HG02852 (cell line): ENCODE measurements around the gene FBN2.

Experiments used
- ATAC-seq: cut with Tn5 transposase; IDR thresholded peaks from one replicate; pipeline ENCODE4 v1.9.1; 2021; ENCODE audit warnings: mild to moderate bottlenecking, moderate library complexity; ENCODE audit not compliant: unreplicated experiment

Gene FBN2

DNA sequence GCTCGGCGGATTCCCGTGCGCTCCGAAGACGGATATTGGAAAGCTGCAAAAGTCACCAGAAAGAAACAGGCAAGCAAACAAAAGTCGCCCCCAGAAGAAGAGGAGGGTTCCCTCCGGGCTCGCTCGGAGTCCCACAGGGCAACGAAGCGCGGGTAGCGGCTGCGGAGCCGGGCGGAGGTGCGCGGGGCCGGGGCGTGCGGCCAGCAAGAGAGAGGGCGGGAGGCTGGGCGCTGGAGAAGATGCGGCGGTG, at the start of gene FBN2:
TSS of gene FBN2 (minus strand) at position 246 of the 250 bp plus-strand sequence. CDS start 642 bp downstream, outside the sequence.
- no peak for ATAC-seq

DNA sequence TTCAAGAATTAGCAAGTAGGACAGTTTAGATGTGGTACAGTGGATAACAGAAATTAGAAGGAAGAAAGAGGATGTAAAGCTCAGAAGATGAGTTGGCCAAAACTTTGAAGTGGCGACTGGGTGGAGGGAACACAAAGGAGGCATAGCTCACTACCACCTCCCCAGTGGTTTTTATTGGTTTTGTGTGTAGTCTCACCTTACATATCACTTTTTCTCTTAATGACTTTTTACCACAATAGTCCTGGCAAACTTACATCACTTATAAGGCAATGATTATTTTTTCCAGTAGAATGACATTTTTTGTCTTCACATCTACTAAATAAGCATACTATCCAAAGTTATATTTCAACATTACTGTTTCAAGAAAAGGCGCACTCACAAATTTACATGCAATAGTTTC, 49.2 kb upstream of the FBN2 start:
- no peak for ATAC-seq

DNA sequence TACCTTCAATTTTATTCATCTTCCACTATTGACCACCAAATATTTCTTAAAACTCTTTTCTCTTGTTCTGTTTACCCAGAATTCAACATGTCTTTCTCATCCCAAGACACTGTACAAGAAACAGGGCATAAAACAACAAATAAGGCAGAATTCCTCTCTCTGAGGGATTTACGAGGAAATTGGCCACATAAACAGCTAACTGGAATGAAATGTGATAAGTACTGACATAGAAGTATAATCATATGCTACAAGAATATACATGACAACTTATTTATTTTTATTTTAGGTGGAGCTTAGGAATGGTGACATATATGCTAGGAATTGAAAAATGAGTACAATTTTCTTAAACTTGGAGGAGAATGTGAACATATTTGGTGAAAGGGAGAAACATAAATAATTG, 48.8 kb upstream of the FBN2 start:
- no peak for ATAC-seq

DNA sequence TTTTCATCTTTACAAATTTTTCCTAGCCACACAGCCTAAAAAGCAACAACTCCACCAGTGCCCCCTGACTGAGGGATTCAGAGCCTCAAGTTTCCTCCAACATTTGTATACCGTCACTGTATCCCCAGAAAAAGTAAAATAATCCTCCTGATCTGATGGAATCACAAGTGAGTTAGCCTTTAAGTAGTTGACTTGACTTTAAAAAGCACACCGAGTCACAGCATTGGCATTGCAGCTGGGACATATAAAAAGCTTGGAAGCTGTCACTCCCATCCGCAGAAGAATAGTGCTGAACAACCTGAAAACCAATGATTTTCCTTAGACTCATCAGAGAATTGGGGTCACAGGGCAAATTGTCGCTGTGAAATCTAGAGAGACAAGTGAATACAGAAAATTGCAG, 41.6 kb upstream of the FBN2 start:
- no peak for ATAC-seq

DNA sequence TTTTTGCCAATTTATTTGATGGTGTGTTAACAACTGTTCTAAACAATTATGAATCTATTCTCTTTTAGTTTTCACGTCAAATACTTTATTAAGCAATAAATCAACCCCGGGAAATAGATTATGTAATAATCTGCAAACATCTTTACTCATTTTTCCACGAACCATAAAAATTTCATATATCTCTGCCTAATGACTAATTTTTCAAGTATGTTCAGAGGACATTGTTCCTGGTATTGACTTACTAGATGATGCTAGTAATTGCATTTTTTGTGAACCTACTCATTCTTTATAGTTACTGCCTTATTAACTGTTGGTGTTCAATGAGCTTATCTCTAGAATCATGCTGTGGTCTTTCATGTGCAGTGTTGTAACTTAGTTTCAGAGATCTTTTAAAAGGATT, 41.0 kb upstream of the FBN2 start:
- ATAC-seq = no peak

DNA sequence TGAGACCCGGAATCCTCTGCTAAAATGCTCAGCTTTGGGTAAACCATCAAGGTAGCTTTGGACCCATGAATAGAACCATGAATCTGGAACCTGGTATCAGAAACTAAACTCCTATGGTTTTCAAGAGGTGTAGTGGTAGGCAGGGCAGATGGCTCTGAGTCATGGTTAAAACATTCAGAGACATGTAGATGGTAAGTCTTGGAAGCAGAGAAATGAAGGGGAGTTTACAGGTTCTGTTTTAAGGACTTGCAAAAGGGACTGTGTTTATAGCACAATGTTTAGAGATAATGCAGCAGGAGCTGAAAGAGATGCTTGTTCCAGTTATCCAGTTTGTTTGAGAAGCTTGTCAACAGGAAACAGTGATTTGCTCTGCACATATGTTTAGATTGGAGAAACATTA, 36.0 kb upstream of the FBN2 start:
- ATAC-seq = no peak

DNA sequence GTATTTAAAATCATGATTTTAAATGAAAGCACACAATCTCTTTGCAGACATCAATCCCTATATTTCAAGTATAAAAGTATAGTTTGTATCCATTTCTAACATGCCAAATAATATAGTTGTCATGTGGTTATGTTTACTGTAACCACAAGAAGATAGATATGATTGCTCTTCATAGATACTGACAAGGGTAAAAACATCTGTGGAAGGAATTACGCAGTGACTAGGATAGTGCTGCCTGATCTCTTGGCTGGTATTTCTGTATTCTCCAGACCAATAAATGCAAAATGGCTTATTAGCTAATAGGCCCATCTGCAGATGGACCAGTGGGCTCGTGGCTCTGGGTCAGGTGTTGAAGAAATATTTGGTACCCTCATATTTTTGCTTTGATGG, 34.9 kb upstream of the FBN2 start:
- ATAC-seq = no peak

DNA sequence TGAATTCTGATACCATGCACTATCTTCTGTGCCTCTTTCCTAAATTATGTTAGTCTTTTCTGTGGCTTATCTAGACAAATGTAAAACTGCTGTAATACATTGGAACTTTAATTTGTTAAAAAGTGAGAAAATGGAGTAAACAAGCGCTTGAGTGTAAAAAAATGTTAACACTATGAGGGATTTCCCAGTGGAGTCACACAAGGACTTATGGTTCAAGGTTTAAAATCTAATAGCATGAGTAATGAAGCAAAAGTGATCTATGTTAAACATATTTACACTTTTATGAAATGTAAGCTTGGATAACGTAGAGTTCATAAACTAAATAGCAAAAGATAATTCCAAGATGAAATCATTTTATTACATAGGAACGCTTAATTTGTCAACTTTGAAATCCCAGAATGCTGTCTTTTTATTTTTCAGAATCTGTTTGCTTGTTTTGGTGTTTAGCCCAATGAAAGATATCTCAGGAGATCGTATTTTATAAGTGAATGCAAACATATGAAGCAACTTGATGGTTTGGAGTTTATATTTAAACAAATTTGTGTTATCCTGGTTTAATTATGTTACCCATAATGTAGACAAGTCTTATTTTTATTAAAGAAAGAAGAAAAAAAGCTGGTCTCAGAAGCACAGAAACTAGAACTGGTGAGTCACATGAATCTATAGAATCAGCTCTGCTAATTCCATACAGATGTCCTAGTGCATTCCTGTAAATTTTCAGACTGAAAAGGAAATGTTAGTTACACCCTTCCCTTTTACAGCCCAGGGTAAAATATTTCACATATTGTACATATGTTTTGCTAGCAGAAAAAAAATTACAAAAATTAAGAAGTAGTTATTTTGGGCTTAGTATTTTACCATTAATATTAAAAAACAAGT, 34.2 kb upstream of the FBN2 start:
- ATAC-seq = no peak

DNA sequence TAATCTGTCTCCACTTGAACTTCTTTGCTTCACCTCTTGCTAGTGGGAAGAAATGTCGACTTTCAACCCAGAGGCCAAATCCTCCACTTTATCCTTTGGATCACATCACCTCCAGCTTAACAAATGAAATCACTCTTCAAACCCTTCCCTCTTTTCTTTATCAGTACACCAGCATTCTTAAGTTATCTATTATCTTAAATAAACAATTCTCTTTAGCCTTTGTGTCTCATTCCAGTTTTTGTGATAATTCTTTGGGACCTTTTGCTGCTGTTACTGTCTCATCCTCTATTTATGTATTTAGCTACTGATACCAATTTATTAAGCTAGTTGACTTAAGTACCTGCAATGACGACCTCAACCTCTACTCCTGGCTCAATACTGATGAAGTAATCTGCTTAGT, 28.1 kb upstream of the FBN2 start:
- no peak for ATAC-seq

DNA sequence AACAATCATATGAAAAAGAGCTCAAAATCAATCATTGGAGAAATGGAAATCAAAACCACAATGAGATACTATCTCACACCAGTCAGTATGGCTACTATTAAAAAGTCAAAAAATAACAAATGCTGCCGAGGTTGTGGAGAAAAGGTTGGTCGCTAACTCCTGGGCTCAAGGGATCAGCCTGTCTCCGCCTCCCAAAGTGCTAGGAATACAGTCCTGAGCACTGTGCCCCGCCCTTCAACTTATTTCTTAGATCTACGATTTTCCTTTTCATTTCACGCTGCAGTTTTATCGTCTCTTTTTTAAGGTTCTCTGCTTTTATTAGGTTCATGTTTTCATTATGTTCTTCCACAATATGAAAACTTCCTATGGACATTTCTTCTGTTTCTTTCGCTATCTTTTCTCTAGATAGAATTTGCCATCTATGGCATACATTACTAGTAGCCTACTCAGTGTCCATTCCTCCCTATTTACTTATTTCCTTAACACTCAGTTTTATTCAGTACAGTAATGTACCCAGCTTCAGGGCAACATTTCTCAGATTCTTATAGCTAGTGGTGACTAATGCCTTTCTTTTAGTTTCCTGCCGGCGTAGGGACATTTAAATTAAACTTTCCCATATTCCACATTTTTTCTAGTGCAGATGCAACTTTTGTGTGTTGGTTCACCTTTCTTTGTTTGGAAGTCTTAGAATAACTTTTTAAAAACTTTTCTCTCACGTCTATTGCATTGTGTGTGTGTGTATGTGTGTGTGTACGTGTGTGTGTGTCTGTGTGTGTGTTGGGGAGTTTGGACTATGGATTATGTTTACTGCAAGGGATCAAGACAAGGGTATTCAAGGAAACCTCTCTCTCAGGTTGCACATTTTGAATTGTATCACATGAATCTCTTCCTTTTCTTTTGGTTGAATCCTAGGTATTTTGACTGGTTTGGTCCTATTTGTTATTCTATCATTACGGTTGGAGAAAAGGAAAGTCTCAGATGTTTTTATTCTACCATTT, 21.6 kb upstream of the FBN2 start:
- no peak for ATAC-seq

DNA sequence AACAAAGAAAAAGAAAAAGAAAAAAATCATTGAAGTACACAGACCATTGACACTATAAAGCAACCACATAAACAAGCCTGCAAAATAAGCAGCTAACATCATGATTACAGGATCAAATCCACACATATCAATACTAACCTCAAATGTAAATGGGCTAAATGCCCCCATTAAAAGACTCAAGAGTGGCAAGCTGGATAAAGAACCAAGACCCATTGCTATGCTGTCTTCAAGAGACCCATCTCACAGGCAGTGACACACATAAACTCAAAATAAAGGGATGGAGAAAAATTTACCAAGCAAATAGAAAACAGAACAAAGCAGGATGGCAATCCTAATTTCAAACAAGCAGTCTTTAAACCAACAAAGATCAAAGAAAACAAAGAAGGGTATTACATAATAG, 15.7 kb upstream of the FBN2 start:
- ATAC-seq = no peak

DNA sequence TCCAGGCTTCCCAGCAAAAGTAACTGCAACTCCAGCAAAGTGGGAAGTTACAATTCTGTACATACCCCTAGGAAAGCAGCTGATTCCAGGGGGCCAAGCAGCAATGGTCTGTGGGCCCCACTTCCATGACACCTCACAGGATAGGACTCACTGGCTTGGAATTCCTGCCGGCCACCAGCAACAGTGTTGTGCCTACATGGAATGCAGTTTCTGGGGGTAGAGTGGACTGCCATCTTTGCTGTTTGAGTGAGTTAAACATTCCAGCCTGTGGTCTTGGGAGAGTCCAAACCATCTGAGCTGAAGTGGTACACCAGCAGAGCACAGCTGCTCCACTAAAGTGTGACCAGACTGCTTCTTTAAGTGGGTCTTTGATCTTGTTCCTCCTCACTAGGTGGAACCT, 13.4 kb upstream of the FBN2 start:
- ATAC-seq = no peak

DNA sequence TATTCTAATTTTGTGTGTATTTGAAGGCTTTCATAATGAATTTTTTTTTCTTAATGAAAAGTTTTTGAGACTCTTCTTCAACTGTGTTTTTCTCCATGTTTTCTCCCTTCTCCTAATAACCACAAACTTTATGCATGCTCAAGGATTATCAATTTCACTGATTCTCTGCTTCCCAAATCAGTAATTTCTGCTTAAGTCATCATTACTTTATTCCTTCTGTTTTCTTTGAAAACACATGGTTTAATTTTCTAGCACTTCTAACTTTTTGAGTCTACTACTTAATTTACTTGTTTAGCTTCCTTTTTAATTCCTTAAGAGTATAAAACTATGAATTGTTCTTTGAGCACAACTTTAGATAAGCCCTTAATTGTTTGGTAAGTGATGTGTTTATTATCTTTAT, 11.5 kb upstream of the FBN2 start:
- no peak for ATAC-seq

DNA sequence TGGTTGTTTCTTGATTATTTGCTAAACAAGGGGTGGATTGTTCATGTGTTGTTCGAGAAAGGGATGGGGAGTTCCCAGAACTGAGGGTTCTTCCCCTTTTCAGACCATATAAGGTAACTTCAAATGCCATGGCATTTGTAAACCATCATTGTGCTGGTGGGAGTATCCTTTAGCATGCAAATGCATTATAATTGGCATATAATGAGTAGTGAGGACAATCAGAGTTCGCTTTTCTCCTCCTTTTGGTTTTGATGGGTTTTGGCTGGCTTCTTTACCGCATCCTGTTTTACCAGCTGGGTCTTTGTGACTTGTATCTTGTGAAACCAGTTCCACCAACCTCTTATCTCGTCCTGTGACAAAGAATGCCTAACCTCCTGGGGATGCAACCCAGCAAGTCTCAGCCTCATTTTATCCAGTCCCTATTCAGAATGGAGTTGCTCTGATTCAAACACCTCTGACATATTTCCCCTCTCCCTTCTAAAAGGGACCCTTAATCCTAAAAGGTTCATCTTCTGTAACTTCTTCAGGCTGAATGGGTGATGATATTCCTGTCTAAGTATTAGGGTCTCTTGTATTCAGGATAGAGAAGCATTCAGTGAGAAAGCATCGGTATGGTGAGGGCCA, 8.7 kb upstream of the FBN2 start:
- no peak for ATAC-seq

DNA sequence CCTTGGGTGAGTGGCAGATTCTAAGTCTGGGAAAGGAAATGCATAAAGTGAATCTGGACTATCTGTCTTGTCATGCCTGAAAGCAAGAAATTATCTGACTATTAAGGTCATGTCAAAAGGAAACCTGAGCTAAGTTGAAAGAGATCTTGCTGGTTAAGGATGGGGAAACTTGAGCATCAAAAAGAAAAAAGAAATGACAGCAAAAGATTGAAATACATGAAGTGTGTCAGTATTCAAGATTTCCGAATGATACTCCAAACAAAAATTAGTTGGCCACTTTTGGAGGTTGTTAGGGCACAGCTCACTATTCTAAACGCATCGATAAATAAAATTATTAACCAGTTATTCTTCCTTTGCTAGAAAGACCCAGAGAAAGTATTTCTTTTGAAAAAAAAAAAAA, 3.3 kb upstream of the FBN2 start:
- ATAC-seq = no peak

DNA sequence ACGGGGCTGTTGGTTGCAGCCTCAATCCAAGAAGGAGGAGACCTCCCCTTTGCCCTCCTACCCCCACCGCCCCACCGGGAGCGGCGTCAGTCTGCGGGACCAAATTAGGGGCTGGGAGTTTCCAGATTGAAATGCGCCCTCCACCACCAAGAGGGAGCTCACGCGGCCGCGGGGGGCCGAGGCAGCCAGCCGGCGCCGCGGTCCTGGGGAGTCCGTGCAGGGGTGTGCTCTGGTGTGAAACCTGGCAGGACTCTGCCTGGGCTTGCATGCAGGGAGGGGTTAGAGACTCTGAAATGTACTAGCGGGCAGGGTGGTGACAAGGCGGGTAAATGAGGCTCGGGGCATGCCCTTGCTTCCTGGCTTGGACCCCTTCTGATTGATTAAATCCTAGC, 989 bp upstream of the FBN2 start:
- ATAC-seq = no peak

DNA sequence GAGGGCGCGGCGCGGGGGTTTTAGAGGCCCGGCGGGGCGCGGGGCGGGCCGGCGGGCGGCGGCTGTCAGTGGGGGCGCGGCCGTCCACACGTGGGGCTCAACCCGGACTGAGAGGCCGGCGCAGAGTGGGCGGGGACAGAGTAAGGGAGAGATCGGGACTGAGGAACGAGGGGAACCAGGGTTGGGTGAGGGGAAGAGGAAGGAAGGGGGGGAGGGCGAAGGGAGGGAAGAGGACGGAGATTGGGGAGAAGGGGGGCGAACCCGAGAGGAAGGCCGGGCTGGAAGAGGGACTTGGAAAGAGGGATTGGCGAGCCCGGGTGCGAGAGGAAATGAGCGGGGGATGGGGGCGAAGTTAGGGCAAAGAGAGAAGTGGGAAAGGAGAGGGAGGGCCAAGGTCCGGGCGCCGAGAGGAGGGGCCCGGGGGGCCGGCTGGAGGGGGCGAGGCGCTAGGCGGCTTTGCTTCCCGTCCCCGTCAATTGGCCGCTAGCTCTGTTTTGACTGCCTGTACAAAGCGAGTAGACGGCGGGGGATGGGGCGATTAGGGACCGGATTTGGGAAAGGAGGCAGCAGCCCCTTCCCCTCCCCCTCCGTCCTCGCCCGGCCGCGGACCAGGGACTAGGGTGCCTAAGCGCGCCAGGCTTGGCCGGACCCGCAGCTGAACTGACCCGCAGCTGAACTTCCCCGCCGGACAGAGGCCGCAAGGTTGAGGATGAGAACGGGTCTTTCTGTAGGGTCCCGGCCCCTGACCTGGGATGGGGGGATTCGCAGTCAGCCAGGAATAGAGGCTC, 399 bp upstream of the FBN2 start:
- ATAC-seq = no peak

DNA sequence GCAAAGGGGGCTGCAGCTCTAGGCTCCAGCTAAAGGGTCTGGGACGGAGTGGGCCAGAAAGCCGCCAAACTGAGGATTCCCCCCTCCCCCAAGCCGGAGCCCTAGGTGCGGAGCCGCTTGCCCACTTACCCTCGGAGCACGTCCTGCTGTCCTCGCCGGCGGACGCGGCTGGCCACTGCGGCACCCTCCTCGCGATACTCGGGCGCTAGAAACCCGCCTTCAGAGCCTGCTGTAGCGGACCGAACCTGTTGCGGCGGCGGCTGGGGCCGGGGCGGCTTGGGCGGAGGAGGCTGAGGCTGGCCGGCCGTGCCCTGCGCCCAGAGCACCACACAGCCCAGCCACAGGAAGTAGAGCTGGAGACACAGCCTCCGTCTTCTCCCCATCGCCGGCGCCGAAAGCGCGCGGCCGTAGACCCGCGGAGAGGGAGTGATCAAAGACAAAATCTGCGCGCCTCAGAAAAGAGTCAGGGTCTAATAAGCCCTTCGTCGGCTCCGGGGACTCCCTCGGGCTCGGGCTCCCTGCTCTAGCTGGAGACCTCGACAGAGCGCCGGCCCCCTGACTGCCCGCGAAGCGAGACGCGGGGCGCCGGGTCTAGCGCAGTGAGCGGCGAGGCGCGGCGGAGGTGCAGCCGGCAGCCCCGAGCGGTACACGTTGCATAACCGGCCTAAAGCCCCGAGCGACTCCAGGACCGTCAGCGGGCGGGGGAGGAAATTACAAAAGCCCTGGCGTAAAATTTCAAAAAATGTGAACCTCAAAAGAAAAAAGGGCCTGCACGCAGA, 635 bp downstream of the FBN2 start:
- no peak for ATAC-seq

DNA sequence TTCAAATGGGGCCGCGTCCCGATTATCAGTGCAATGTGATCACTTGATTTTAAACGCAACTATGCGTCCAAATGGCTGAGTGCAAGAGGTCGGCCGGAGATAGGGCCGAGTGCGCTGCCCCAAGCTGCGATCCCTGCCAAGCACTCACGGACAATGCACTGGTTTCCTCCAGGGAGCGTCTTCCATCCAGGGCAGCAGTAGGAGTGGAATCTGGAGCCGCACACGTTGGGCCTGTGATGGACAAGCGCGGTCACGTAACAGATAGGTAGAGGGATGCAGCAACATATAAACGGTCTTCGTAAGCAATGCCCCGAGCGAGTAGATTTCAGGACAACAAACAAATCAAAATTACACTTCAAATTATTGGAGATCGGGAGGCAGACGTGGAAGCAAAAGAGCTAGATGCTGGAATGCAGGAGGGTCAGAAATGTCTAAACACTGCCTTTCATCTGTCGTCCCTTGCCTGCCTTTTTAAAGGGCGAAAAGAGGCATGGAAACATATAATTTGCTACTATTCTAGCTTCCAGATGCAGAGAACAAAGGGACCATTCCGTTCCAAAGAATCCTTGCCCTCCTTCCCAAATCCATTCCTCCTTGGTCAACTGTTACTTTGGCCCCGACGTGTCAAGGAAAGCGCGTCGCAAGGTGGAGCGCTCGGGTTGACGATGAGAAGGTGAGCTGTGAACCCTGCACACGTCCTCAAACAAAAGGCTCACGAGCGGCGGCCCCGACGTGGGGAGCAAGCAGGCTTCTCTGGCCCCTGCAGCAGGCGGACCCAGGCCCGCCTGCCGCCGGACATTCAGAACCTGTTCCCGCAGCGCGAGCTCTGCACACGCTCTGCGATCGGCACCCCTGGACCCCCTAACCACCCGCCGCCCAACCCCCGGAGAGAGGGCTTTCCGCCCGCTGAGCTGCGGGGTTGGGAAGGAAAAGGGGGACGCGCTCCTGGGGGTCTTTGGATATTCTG, 1.5 kb downstream of the FBN2 start:
- no peak for ATAC-seq
